HepG2 (cell line): ENCODE results near the gene CPT1B. TPM values are rescaled to one million over a fixed set of nuclear protein-coding genes. Genes with fewer than 3 reads are reported as not detected.
A peak's percentile ranks its signal among the peaks of the same experiment; 100 is the strongest.

ENCODE experiments used
- BCL6 ChIP-seq: IDR thresholded peaks from 2 replicates; pipeline ENCODE4 v1.6.1; 2016; ENCODE audit warnings: missing genetic modification reagents, missing compliant biosample characterization
- CBX5 ChIP-seq: sonication (generic); formaldehyde crosslinking; IDR thresholded peaks from 2 replicates; pipeline ENCODE4 v1.4.0; 2020; ENCODE audit warnings: missing genetic modification reagents, borderline replicate concordance
- DMTF1 ChIP-seq: sonication (generic); formaldehyde crosslinking; IDR thresholded peaks from 2 replicates; pipeline ENCODE4 v1.4.0; 2020; ENCODE audit warnings: mild to moderate bottlenecking, missing genetic modification reagents
- HMG20A ChIP-seq: IDR thresholded peaks from 2 replicates; pipeline ENCODE4 v1.6.1; 2016; ENCODE audit warnings: borderline replicate concordance
- HOXA5 ChIP-seq: sonication (generic); formaldehyde crosslinking; IDR thresholded peaks from 2 replicates; pipeline ENCODE4 v1.4.0; 2020; ENCODE audit warnings: missing genetic modification reagents
- ISX ChIP-seq: sonication (generic); formaldehyde crosslinking; conservative IDR thresholded peaks from 2 replicates; pipeline ENCODE4 v1.5.0; 2020; ENCODE audit warnings: missing genetic modification reagents
- KDM2A ChIP-seq: sonication (generic); formaldehyde crosslinking; IDR thresholded peaks from 2 replicates; pipeline ENCODE4 v1.4.0; 2020; ENCODE audit warnings: low read depth, missing genetic modification reagents, borderline replicate concordance
- KDM5B ChIP-seq: sonication (generic); formaldehyde crosslinking; IDR thresholded peaks from 2 replicates; pipeline ENCODE4 v1.4.0; 2020; ENCODE audit warnings: missing genetic modification reagents, mild to moderate bottlenecking, borderline replicate concordance
- ONECUT2 ChIP-seq: sonication (generic); formaldehyde crosslinking; IDR thresholded peaks from 2 replicates; pipeline ENCODE4 v1.4.0; 2020; ENCODE audit warnings: missing genetic modification reagents
- PLSCR1 ChIP-seq: sonication (generic); formaldehyde crosslinking; IDR thresholded peaks from 2 replicates; pipeline ENCODE4 v1.5.0; 2020; ENCODE audit warnings: missing genetic modification reagents, mild to moderate bottlenecking, borderline replicate concordance
- POLR2AphosphoS5 ChIP-seq: IDR thresholded peaks from 2 replicates; pipeline ENCODE4 v1.6.1; 2012; ENCODE audit warnings: low read depth, low read length
- ZEB1 ChIP-seq: IDR thresholded peaks from 2 replicates; pipeline ENCODE4 v1.6.1; 2012; ENCODE audit warnings: mild to moderate bottlenecking, low read depth, inconsistent platforms; ENCODE audit not compliant: insufficient replicate concordance
- ZFP41 ChIP-seq: sonication (generic); formaldehyde crosslinking; IDR thresholded peaks from 2 replicates; pipeline ENCODE4 v1.4.0; 2020; ENCODE audit warnings: mild to moderate bottlenecking, missing genetic modification reagents, borderline replicate concordance
- ZNF350 ChIP-seq: sonication (generic); formaldehyde crosslinking; IDR thresholded peaks from 2 replicates; pipeline ENCODE4 v1.4.0; 2020; ENCODE audit warnings: mild to moderate bottlenecking, low read depth, missing genetic modification reagents, borderline replicate concordance
- ZNF362 ChIP-seq: sonication (generic); formaldehyde crosslinking; IDR thresholded peaks from 2 replicates; pipeline ENCODE4 v1.4.0; 2020; ENCODE audit warnings: missing genetic modification reagents, mild to moderate bottlenecking, borderline replicate concordance
- ZNF407 ChIP-seq: sonication (generic); formaldehyde crosslinking; IDR thresholded peaks from one replicate; pipeline ENCODE4 v1.5.1; 2020; ENCODE audit warnings: mild to moderate bottlenecking, missing genetic modification reagents; ENCODE audit errors: not compliant biosample characterization
- ZNF451 ChIP-seq: sonication (generic); formaldehyde crosslinking; IDR thresholded peaks from 2 replicates; pipeline ENCODE4 v1.5.0; 2020; ENCODE audit warnings: mild to moderate bottlenecking, missing genetic modification reagents
- ZNF567 ChIP-seq: sonication (generic); formaldehyde crosslinking; IDR thresholded peaks from 2 replicates; pipeline ENCODE4 v1.8.1; 2023; ENCODE audit warnings: mild to moderate bottlenecking, missing genetic modification reagents, borderline replicate concordance
- polyA plus RNA-seq, 8 experiments: library from polyadenylated mRNA; depleted of rRNA in 3 of 8; stranded (reverse) in 7 of 8; unstranded in 1 of 8; fragments of >200 nt; fragmentation: Illumina TruSeq in 4 of 8; extraction: Trizol in 4 of 8; gene quantifications; 2 replicates each; pipeline versions ENCODE4 v1.2.1 to v1.2.3, GENCODE V29; 2011 to 2016; ENCODE audit warnings: low read depth in 4 of 8, missing spikeins in 1 of 8, mixed read lengths in 1 of 8; ENCODE audit not compliant: insufficient read depth in 1 of 8
- total RNA-seq, 5 experiments: library from RNA; depleted of rRNA; stranded (reverse); fragments of >200 nt; fragmentation: Illumina TruSeq; extraction: Trizol; gene quantifications; 2 replicates each; pipeline ENCODE4 v1.2.3, GENCODE V29; 2016; ENCODE audit warnings: low read depth in 1 of 5

Gene CPT1B
- total and polyA plus RNA-seq, 2 of the 13 experiments (the other 11 are each of a cell fraction or from before 2014, with no cell fraction given) = 9.2 to 19.5 TPM

- 0 out of 2 replicates have a peak, but pooled peaks have one; percentile 21 for TF ChIP-seq DMTF1 (CRISPR knock-in tag)
- no peak for TF ChIP-seq ONECUT2
- TF ChIP-seq PLSCR1 = no peak
- TF ChIP-seq ZNF362 (CRISPR knock-in tag) = no peak
- TF ChIP-seq ZNF451 (CRISPR knock-in tag) = 0 out of 2 replicates have a peak, but pooled peaks have one; percentile 12
- no peak for TF ChIP-seq POLR2AphosphoS5
- 0 out of 2 replicates have a peak, but pooled peaks have one; percentile 2 for TF ChIP-seq HOXA5 (CRISPR knock-in tag)
- TF ChIP-seq ZEB1 = no peak
- peak; percentile 14; the same call in 1 of the 2 replicates for TF ChIP-seq KDM2A (CRISPR knock-in tag)
- no peak for TF ChIP-seq ZNF407
- no peak for TF ChIP-seq ISX (CRISPR knock-in tag)
- TF ChIP-seq ZNF567 (CRISPR knock-in tag) = no peak
- no peak for TF ChIP-seq HMG20A
- TF ChIP-seq ZNF350 (CRISPR knock-in tag) = peak; percentile 72; the same call in 1 of the 2 replicates
- no peak for TF ChIP-seq CBX5 (CRISPR knock-in tag)
- TF ChIP-seq BCL6 (CRISPR knock-in tag) = no peak; the same call in 1 of the 2 replicates
- TF ChIP-seq ZFP41 (CRISPR knock-in tag) = no peak
- TF ChIP-seq KDM5B (CRISPR knock-in tag) = peak; percentile 61; the same call in 1 of the 2 replicates
Measured at GRCh38 chr22:50530580-50530876, 47.7 kb downstream of the CPT1B start (continued).
